ENCODE data around the gene RNF214. TPM values are rescaled to one million over a fixed set of nuclear protein-coding genes. Genes with fewer than 3 reads are reported as not detected.
A peak's percentile ranks its signal among the peaks of the same experiment; 100 is the strongest.

The RNF214 gene
- total and polyA plus RNA-seq, 3 experiments from 2014 or later: 25.1 to 35.0 (median 25.3) TPM

GRCh38 chr11:117220568-117220967 lies 11.9 kb upstream of the RNF214 start:
- no peaks in the 10 kb centered on the region for H3K4me1 ChIP-seq (ENCODE audit: insufficient read depth, low read length)
- no peak for DNase-seq
- no peaks in the 10 kb centered on the region for H3K9me3 Mint-ChIP-seq
- no peaks in the 10 kb centered on the region for H3K27me3 ChIP-seq (ENCODE audit: insufficient read depth, low read length, poor library complexity, severe bottlenecking)
- H3K27ac Mint-ChIP-seq: peak overlapping the region in 5 of 8 donors; percentile 17 to 91 (median 61)
- peaks cover 0 to 8% (median 7%) of the 10 kb centered on the region in 3 donors for H3K4me1 Mint-ChIP-seq
- H3K36me3 Mint-ChIP-seq: peaks cover 3 to 97% (median 20%) of the 10 kb centered on the region in 3 donors
- no peak overlapping the region for H3K4me3 ChIP-seq (ENCODE audit: low read length)
- no peaks in the 10 kb centered on the region for H3K9me3 ChIP-seq (ENCODE audit: low read length)
- H3K27me3 Mint-ChIP-seq: peaks cover 0 to 1% of the 10 kb centered on the region in 2 donors
- no peak overlapping the region for H3K27ac ChIP-seq (ENCODE audit: low read depth, low read length)
- no peak overlapping the region for H3K4me3 Mint-ChIP-seq
- ChIA-PET CTCF (interaction anchor here (2.1 kb wide), 1 partner anchor 11 kb away, joined by 7 read pairs; the partner anchor contains the start of gene PCSK7), POLR2A (interaction anchor here (0.6 kb wide), 1 partner anchor 43 kb away, joined by 3 read pairs; no protein-coding TSS in a partner anchor)
- H3K36me3 ChIP-seq (ENCODE audit: insufficient read depth, low read length): peaks cover 88% of the 10 kb centered on the region

GRCh38 chr11:117220999-117221774 lies 11.3 kb upstream of the RNF214 start:
- POLR2A ChIA-PET: interaction anchor here (0.6 kb wide), 1 partner anchor 43 kb away, joined by 3 read pairs; no protein-coding TSS in a partner anchor
- Histone ChIP-seq H3K27me3 (ENCODE audit: insufficient read depth, low read length, poor library complexity, severe bottlenecking) (no peaks in the 10 kb centered on the region), H3K9me3 (ENCODE audit: low read length) (no peaks in the 10 kb centered on the region), H3K27ac (ENCODE audit: low read depth, low read length) (no peak overlapping the region), H3K36me3 (ENCODE audit: insufficient read depth, low read length) (peaks cover 86% of the 10 kb centered on the region), H3K4me3 (ENCODE audit: low read length) (no peak overlapping the region), H3K4me1 (ENCODE audit: insufficient read depth, low read length) (no peaks in the 10 kb centered on the region)
- Mint-ChIP-seq H3K36me3 (peaks cover 3 to 96% (median 20%) of the 10 kb centered on the region in 3 donors), H3K4me1 (peaks cover 0 to 8% (median 7%) of the 10 kb centered on the region in 3 donors), H3K27ac (peak overlapping the region in 3 of 8 donors; percentile 17 to 71 (median 42)), H3K9me3 (no peaks in the 10 kb centered on the region), H3K27me3 (peaks cover 0 to 1% of the 10 kb centered on the region in 2 donors), H3K4me3 (no peak overlapping the region)
- CTCF ChIA-PET: interaction anchor here (2.1 kb wide), 1 partner anchor 10 kb away, joined by 7 read pairs; the partner anchor contains the start of gene PCSK7
- no peak for DNase-seq

- peaks cover 86% of the 10 kb centered on the region for H3K36me3 ChIP-seq (ENCODE audit: insufficient read depth, low read length)
- no peak overlapping the region for H3K27ac ChIP-seq (ENCODE audit: low read depth, low read length)
- no peak for DNase-seq
- no peaks in the 10 kb centered on the region for H3K27me3 ChIP-seq (ENCODE audit: insufficient read depth, low read length, poor library complexity, severe bottlenecking)
- H3K9me3 ChIP-seq (ENCODE audit: low read length): no peaks in the 10 kb centered on the region
- Mint-ChIP-seq H3K4me1 (peaks cover 8 to 15% (median 14%) of the 10 kb centered on the region in 3 donors), H3K36me3 (peaks cover 7 to 97% (median 25%) of the 10 kb centered on the region in 3 donors), H3K27me3 (peaks cover 0 to 1% of the 10 kb centered on the region in 2 donors), H3K9me3 (no peaks in the 10 kb centered on the region), H3K4me3 (no peak overlapping the region), H3K27ac (peak overlapping the region in 1 of 8 donors; percentile 68)
- H3K4me1 ChIP-seq (ENCODE audit: insufficient read depth, low read length): peaks cover 7% of the 10 kb centered on the region
- ChIA-PET POLR2A (no interaction called here), CTCF (interaction anchor here (2.1 kb wide), 1 partner anchor 10 kb away, joined by 7 read pairs; the partner anchor contains the start of gene PCSK7)
- H3K4me3 ChIP-seq (ENCODE audit: low read length): no peak overlapping the region
Observed at GRCh38 chr11:117221775-117222517, 10.5 kb upstream of the RNF214 start.

GRCh38 chr11:117222991-117223740 lies 9.3 kb upstream of the RNF214 start:
- no peak for DNase-seq
- Mint-ChIP-seq H3K9me3 (no peaks in the 10 kb centered on the region), H3K36me3 (peaks cover 9 to 97% (median 24%) of the 10 kb centered on the region in 3 donors), H3K4me3 (no peak overlapping the region), H3K27me3 (peaks cover 0 to 1% of the 10 kb centered on the region in 2 donors), H3K27ac (peak overlapping the region in 1 of 8 donors; percentile 64), H3K4me1 (peaks cover 14 to 21% (median 19%) of the 10 kb centered on the region in 3 donors)
- Histone ChIP-seq H3K36me3 (ENCODE audit: insufficient read depth, low read length) (peaks cover 85% of the 10 kb centered on the region), H3K9me3 (ENCODE audit: low read length) (no peaks in the 10 kb centered on the region), H3K27me3 (ENCODE audit: insufficient read depth, low read length, poor library complexity, severe bottlenecking) (no peaks in the 10 kb centered on the region), H3K4me1 (ENCODE audit: insufficient read depth, low read length) (peaks cover 10% of the 10 kb centered on the region), H3K4me3 (ENCODE audit: low read length) (no peak overlapping the region), H3K27ac (ENCODE audit: low read depth, low read length) (no peak overlapping the region)
- CTCF ChIA-PET: interaction anchor here (0.6 kb wide), 1 partner anchor 8 kb away, joined by 3 read pairs; the partner anchor contains the start of gene PCSK7
- POLR2A ChIA-PET: no interaction called here

GRCh38 chr11:117223741-117224689 lies 8.5 kb upstream of the RNF214 start:
- Mint-ChIP-seq H3K27me3 (peaks cover 0 to 1% of the 10 kb centered on the region in 2 donors), H3K9me3 (no peaks in the 10 kb centered on the region), H3K27ac (peak overlapping the region in 2 of 8 donors; percentile 46 to 58), H3K36me3 (peaks cover 11 to 96% (median 21%) of the 10 kb centered on the region in 3 donors), H3K4me3 (peak overlapping the region in 1 of 7 donors; percentile 30), H3K4me1 (peaks cover 22 to 28% (median 23%) of the 10 kb centered on the region in 3 donors)
- H3K9me3 ChIP-seq (ENCODE audit: low read length): no peaks in the 10 kb centered on the region
- H3K36me3 ChIP-seq (ENCODE audit: insufficient read depth, low read length): peaks cover 84% of the 10 kb centered on the region
- H3K4me1 ChIP-seq (ENCODE audit: insufficient read depth, low read length): peaks cover 13% of the 10 kb centered on the region
- POLR2A ChIA-PET: no interaction called here
- H3K27me3 ChIP-seq (ENCODE audit: insufficient read depth, low read length, poor library complexity, severe bottlenecking): no peaks in the 10 kb centered on the region
- DNase-seq: no peak
- no peak overlapping the region for H3K4me3 ChIP-seq (ENCODE audit: low read length)
- H3K27ac ChIP-seq (ENCODE audit: low read depth, low read length): no peak overlapping the region
- CTCF ChIA-PET: interaction anchor here (0.6 kb wide), 1 partner anchor 7 kb away, joined by 3 read pairs; the partner anchor contains the start of gene PCSK7

GRCh38 chr11:117225553-117226170 lies 6.8 kb upstream of the RNF214 start:
- no peak overlapping the region for H3K27ac Mint-ChIP-seq
- Histone ChIP-seq H3K4me1 (ENCODE audit: insufficient read depth, low read length) (peaks cover 28% of the 10 kb centered on the region), H3K9me3 (ENCODE audit: low read length) (no peaks in the 10 kb centered on the region), H3K27me3 (ENCODE audit: insufficient read depth, low read length, poor library complexity, severe bottlenecking) (no peaks in the 10 kb centered on the region), H3K4me3 (ENCODE audit: low read length) (no peak overlapping the region), H3K36me3 (ENCODE audit: insufficient read depth, low read length) (peaks cover 78% of the 10 kb centered on the region), H3K27ac (ENCODE audit: low read depth, low read length) (no peak overlapping the region)
- no peaks in the 10 kb centered on the region for H3K9me3 Mint-ChIP-seq
- no peak for DNase-seq
- ChIA-PET CTCF (interaction anchor here (1.0 to 3.0 kb wide), 10 partner anchors 7 to 493 kb away, joined by 3 to 33 read pairs (median 6); partner anchors contain the start of genes APOA5 and SIDT2), POLR2A (no interaction called here)
- H3K27me3 Mint-ChIP-seq: no peaks in the 10 kb centered on the region
- H3K4me1 Mint-ChIP-seq: peaks cover 31 to 45% (median 38%) of the 10 kb centered on the region in 3 donors
- H3K36me3 Mint-ChIP-seq: peaks cover 16 to 96% (median 23%) of the 10 kb centered on the region in 3 donors
- H3K4me3 Mint-ChIP-seq: no peak overlapping the region

Data from CD8-positive, alpha-beta memory T cell (primary cell).